Endothelial cell of umbilical vein (primary cell): ENCODE measurements around the gene PI4K2B. TPM values are rescaled to one million over a fixed set of nuclear protein-coding genes. Genes with fewer than 3 reads are reported as not detected.

Experiments
- BruUV-seq: library from RNA; stranded (reverse); fragments of 400-500 nt; replicated peaks from 2 replicates; lab custom pipeline; 2021; lab: Mats Ljungman, UMichigan
- CTCF ChIA-PET: fragments of 300-600, 350-600 bp; sonication (Branson Sonifier 250); formaldehyde crosslinking; loops from one replicate; lab custom pipeline; 2021; ENCODE audit warnings: antibody characterized with exemption, inconsistent platforms; lab: Charles Lee
- POLR2A ChIA-PET: fragments of 300-600, 350-600 bp; sonication (Branson Sonifier 250); formaldehyde crosslinking; loops from one replicate; lab custom pipeline; 2021; ENCODE audit warnings: antibody characterized with exemption, inconsistent platforms; lab: Charles Lee
- DNase-seq: peaks from one replicate; pipeline ENCODE4 v3.0.0-alpha.2; 2011; ENCODE audit warnings: low read depth, low spot score
- FAIRE-seq: peaks from 2 replicates; lab custom pipeline; 2011; peaks lifted over from hg19 to GRCh38; lab: Jason Lieb, UNC
- H2AFZ ChIP-seq: 2 replicates; pipeline ENCODE4 v1.6.0; 2012; ENCODE audit warnings: low read depth, low read length, control low read depth, inconsistent platforms
- H3K27ac ChIP-seq: 2 replicates; pipeline ENCODE4 v1.5.1; 2011; ENCODE audit warnings: low read depth, mild to moderate bottlenecking, control low read depth, low read length, moderate library complexity; ENCODE audit not compliant: insufficient read depth
- H3K27me3 ChIP-seq, 2 experiments: 2 replicates each; pipeline versions ENCODE4 v1.6.0 to v1.6.1; 2011; ENCODE audit warnings: low read length in 2 of 2, mixed read lengths in 1 of 2; ENCODE audit not compliant: control insufficient read depth in 2 of 2, insufficient read depth in 2 of 2
- H3K36me3 ChIP-seq, 2 experiments: 2 replicates in 1 of 2; 3 replicates in 1 of 2; pipeline ENCODE4 v1.5.1; 2011; ENCODE audit warnings: low read length in 2 of 2, mild to moderate bottlenecking in 1 of 2, moderate library complexity in 1 of 2; ENCODE audit not compliant: control insufficient read depth in 2 of 2, insufficient read depth in 2 of 2; ENCODE audit errors: extremely low read depth in 1 of 2
- H3K4me1 ChIP-seq: 3 replicates; pipeline ENCODE4 v1.5.1; 2011; ENCODE audit warnings: mild to moderate bottlenecking, low read length; ENCODE audit not compliant: control insufficient read depth, insufficient read depth; ENCODE audit errors: extremely low read depth
- H3K4me2 ChIP-seq: 2 replicates; pipeline ENCODE4 v1.6.1; 2011; ENCODE audit warnings: low read length, control low read depth, mixed read lengths; ENCODE audit not compliant: insufficient read depth
- H3K4me3 ChIP-seq, 3 experiments: fragments of 200-600 bp in 1 of 3; sonication (generic), shearing (Covaris generic) in 1 of 3; replicated peaks in 1 of 3; 2 replicates each; pipeline ENCODE4 v1.5.1; 2011 to 2016; ENCODE audit warnings: control low read depth in 3 of 3, low read length in 3 of 3, mild to moderate bottlenecking in 2 of 3, inconsistent platforms in 1 of 3, low read depth in 1 of 3, moderate library complexity in 1 of 3; ENCODE audit not compliant: insufficient read depth in 1 of 3
- H3K79me2 ChIP-seq: 2 replicates; pipeline ENCODE4 v1.6.0; 2012; ENCODE audit warnings: low read length, inconsistent platforms; ENCODE audit not compliant: control insufficient read depth, insufficient read depth
- H3K9ac ChIP-seq: replicated peaks from 2 replicates; pipeline ENCODE3; 2011; ENCODE audit warnings: low read length, control low read depth; ENCODE audit not compliant: insufficient read depth; ENCODE audit errors: extremely low read depth
- H3K9me1 ChIP-seq: replicated peaks from 3 replicates; pipeline ENCODE4 v1.6.0; 2011; ENCODE audit warnings: mild to moderate bottlenecking, low read length; ENCODE audit not compliant: control insufficient read depth, insufficient read depth; ENCODE audit errors: extremely low read depth
- H3K9me3 ChIP-seq: replicated peaks from 2 replicates; pipeline ENCODE4 v1.5.1; 2012; ENCODE audit warnings: low read length, inconsistent platforms; ENCODE audit not compliant: control insufficient read depth, insufficient read depth
- H4K20me1 ChIP-seq: replicated peaks from 2 replicates; pipeline ENCODE3; 2011; ENCODE audit warnings: mild to moderate bottlenecking, low read length; ENCODE audit not compliant: control insufficient read depth, insufficient read depth; ENCODE audit errors: extremely low read depth
- EZH2 ChIP-seq: IDR thresholded peaks from 2 replicates; pipeline ENCODE4 v1.6.1; 2012; ENCODE audit warnings: borderline replicate concordance, low read depth, mild to moderate bottlenecking, moderate library complexity, low read length, inconsistent platforms; ENCODE audit not compliant: severe bottlenecking
- FOS ChIP-seq: IDR thresholded peaks from 2 replicates; pipeline ENCODE4 v1.6.1; 2011; ENCODE audit warnings: mild to moderate bottlenecking, low read length, moderate library complexity, borderline replicate concordance; ENCODE audit not compliant: insufficient read depth
- GATA2 ChIP-seq: IDR thresholded peaks from 2 replicates; pipeline ENCODE4 v1.7.0; 2011; ENCODE audit warnings: low read depth, mild to moderate bottlenecking, moderate library complexity, mixed read lengths, low read length; ENCODE audit not compliant: insufficient read length, insufficient read depth
- JUN ChIP-seq: IDR thresholded peaks from 2 replicates; pipeline ENCODE4 v1.6.1; 2011; ENCODE audit warnings: borderline replicate concordance, low read depth; ENCODE audit not compliant: insufficient read length, insufficient read depth
- MAX ChIP-seq: IDR thresholded peaks from 2 replicates; pipeline ENCODE4 v1.6.1; 2011; ENCODE audit not compliant: insufficient read depth, insufficient read length
- MYC ChIP-seq: IDR thresholded peaks from one replicate; pipeline ENCODE4 v1.6.1; 2011; ENCODE audit warnings: mild to moderate bottlenecking, low read depth, low read length
- POLR2A ChIP-seq: IDR thresholded peaks from 2 replicates; pipeline ENCODE4 v1.6.1; 2012; ENCODE audit warnings: low read depth, mild to moderate bottlenecking, control low read depth, low read length
- POLR2AphosphoS5 ChIP-seq: IDR thresholded peaks from 2 replicates; pipeline ENCODE4 v1.6.1; 2012; ENCODE audit warnings: low read depth, mild to moderate bottlenecking, control low read depth, low read length, moderate library complexity; ENCODE audit not compliant: insufficient read depth
- dilution Hi-C: fragments of 300-500 bp; cut with MboI; formaldehyde crosslinking; loops from one replicate; pipeline ENCODE4 v1.15.0; 2019; ENCODE audit warnings: low sequenced_read_pairs; ENCODE audit not compliant: extremely low pct_ligation_motif_present
- intact Hi-C: fragments of 100-400 bp; cut with micrococcal nuclease; formaldehyde crosslinking; loops from one replicate; pipeline ENCODE4 v1.10.0; 2022
- polyA plus RNA-seq, 4 experiments: library from polyadenylated mRNA; depleted of rRNA in 3 of 4; stranded (reverse) in 3 of 4; unstranded in 1 of 4; fragments of >200 nt; gene quantifications; 2 replicates each; pipeline versions ENCODE4 v1.2.1 to v1.2.3, GENCODE V29; 2011 to 2012; ENCODE audit warnings: missing spikeins in 1 of 4
- total RNA-seq: library from RNA; stranded (reverse); gene quantifications from 2 replicates; pipeline ENCODE4 v1.2.3, GENCODE V29; 2021
- TF ChIP-seq, protein P1 (sequence below), 2 donors: IDR thresholded peaks; 1 replicate in 1 of 2; 2 replicates in 1 of 2; pipeline ENCODE4 v1.5.1; 2011; ENCODE audit warnings: low read length in 2 of 2, mild to moderate bottlenecking in 2 of 2, moderate library complexity in 2 of 2, control low read depth in 1 of 2, inconsistent platforms in 1 of 2, low read depth in 1 of 2; ENCODE audit not compliant: insufficient read depth in 1 of 2; ENCODE audit errors: extremely low read depth in 1 of 2

The PI4K2B gene
- total and polyA plus RNA-seq, 2 donors (not counting 3 experiments of a cell fraction or from before 2014, with no cell fraction given), result 3.5 to 19.3 TPM

GRCh38 chr4:25283948-25284347 lies 50.1 kb downstream of the PI4K2B start:
- ChIA-PET CTCF (interaction anchor here (0.7 to 1.4 kb wide), 3 partner anchors 9 to 28 kb away, joined by 3 to 6 read pairs (median 5); partner anchors contain the start of gene ZCCHC4), POLR2A (no interaction called here)
- BruUV-seq, result no TSS peak
- Histone ChIP-seq H2AFZ (no peak overlapping the region), H3K9me1 (no peaks in the 10 kb centered on the region), H3K79me2 (no peaks in the 10 kb centered on the region), H3K36me3 (no peaks in the 10 kb centered on the region), H4K20me1 (no peaks in the 10 kb centered on the region), H3K9me3 (no peaks in the 10 kb centered on the region), H3K9ac (no peak overlapping the region), H3K27me3 (no peaks in the 10 kb centered on the region), H3K4me3 (no peak overlapping the region), H3K4me1 (no peaks in the 10 kb centered on the region), H3K27ac (no peak overlapping the region), H3K4me2 (no peak overlapping the region)
- TF ChIP-seq, protein P1, sequence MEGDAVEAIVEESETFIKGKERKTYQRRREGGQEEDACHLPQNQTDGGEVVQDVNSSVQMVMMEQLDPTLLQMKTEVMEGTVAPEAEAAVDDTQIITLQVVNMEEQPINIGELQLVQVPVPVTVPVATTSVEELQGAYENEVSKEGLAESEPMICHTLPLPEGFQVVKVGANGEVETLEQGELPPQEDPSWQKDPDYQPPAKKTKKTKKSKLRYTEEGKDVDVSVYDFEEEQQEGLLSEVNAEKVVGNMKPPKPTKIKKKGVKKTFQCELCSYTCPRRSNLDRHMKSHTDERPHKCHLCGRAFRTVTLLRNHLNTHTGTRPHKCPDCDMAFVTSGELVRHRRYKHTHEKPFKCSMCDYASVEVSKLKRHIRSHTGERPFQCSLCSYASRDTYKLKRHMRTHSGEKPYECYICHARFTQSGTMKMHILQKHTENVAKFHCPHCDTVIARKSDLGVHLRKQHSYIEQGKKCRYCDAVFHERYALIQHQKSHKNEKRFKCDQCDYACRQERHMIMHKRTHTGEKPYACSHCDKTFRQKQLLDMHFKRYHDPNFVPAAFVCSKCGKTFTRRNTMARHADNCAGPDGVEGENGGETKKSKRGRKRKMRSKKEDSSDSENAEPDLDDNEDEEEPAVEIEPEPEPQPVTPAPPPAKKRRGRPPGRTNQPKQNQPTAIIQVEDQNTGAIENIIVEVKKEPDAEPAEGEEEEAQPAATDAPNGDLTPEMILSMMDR (IDR thresholded peaks at IDR 0.05; ENCODE audit: extremely low read depth in 1 of 2, insufficient read depth in 1 of 2, low read depth in 1 of 2, low read length in 2 of 2), result no peak
- TF ChIP-seq MAX, result no peak
- TF ChIP-seq POLR2A, result no peak
- no peak for TF ChIP-seq JUN
- TF ChIP-seq MYC, result no peak
- no peak for TF ChIP-seq EZH2
- TF ChIP-seq GATA2, result no peak
- no peak for TF ChIP-seq FOS
- TF ChIP-seq POLR2AphosphoS5, result no peak
- DNase-seq (no peak), FAIRE-seq (no peak)
- intact Hi-C loops, result no loop called here
- dilution Hi-C loops, result no loop called here
